HG03095 (cell line): ENCODE data around the gene ARL2.
"Not testable (repeated sequence)": the region's sequence is repeated elsewhere in the genome, so short reads cannot be mapped to it uniquely, and the experiment has no call there.

ENCODE experiments used
- ATAC-seq: cut with Tn5 transposase; IDR thresholded peaks from one replicate; pipeline ENCODE4 v1.9.1; 2021; ENCODE audit warnings: moderate library complexity; ENCODE audit not compliant: unreplicated experiment

ARL2 gene

GRCh38 chr11:65003968-65004367 lies 10.0 kb upstream of the ARL2 start:
- not testable (repeated sequence) for ATAC-seq

- ATAC-seq = no peak
Observed at GRCh38 chr11:65008016-65008415, 5.9 kb upstream of the ARL2 start.

DNA sequence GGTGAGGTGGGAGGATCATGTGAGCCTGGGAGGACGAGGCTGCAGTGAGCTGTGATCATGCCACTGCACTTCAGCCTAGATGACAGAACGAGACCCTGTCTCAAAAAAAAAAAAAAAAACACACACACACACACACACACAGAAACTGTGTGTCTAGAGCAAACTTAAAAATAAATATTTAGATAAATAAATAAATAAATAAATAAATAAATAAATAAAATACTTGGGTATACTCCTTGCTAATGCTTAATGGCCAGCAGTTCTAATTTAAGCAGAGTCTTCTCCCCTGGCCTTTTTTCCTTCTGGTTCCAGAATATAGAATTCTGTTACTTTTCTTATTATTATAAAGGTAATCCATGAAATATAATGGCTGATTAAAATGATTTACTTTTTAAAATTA lies 5.1 kb upstream of the ARL2 start:
- ATAC-seq = no peak

DNA sequence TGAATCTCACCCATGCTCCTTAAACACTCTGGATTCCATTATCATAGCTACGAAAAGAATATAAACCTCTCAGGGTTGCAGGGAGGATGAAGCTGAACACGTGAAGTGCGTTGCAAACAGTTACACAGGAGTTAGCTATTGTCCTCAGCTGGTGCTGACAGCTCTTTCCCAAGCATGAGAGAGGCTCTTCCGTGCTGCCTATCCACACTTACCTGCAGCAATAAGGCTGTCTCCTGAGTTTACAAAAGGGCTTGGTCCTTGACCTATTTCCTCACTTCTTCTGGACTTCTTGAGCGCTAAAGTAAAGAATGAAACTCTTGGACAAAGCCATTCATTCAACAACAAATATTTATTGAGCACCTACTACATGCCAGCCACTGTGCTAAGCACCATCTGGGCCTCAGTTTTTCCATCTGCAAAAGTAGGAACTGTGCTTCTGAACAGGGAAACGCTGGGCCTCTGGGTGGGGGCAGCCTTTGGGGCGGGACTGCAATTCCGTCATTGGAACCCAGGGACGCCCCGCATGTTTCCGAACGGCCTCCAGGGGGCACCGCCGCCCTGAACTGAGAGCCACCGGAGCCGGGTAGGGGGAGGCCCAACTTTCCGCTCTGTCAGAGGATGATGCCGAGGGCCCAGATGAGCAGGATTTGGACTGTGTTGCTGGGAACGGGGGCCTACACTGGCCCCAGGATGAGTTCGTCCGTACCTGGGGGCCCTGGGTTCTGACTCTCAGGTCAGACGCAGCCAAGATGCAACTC lies 651 bp upstream of the ARL2 start:
- peak; percentile 71 for ATAC-seq

- no peak for ATAC-seq
Observed at GRCh38 chr11:65014726-65015227, 817 bp downstream of the ARL2 start.

- no peak for ATAC-seq
Observed at GRCh38 chr11:65016705-65017104, 2.7 kb downstream of the ARL2 start.

DNA sequence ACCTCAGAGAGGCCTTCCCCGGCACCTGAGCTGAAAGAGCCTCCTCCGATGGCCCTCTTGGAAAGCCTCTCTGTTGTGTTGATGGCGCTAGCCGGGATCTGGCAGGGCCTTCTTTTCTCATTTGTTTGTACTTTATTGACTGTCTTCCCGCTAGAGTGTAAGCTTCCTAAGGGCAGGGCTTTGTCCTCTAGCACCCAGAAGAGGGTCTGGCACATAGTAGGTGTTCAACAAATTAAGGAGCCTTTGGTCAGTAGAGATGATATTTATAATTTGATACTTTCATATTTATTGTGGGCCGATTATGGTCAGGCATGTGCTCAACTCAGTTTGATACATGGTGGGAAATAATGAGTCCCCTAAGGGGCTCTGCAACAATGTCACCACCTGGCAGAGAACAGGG lies 4.0 kb downstream of the ARL2 start:
- no peak for ATAC-seq

DNA sequence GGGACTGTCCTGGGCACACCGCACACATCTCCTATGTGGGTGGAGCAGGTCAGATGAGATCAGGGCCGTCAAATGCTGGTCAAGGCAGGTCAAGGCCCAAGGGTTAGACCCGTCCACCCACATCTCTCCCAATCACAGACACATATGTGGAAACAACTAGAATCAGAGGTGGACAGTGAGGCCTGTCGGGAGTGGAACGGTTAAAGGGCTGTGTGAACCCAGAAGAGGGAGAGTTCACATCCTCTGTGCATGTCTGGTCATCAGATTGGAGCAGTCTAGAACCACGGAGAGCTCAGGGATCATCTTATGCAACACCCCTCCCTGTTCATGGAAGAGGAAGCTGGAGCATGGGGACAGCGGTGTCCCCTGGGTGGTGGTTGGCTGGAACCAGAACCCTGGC lies 5.9 kb downstream of the ARL2 start:
- no peak for ATAC-seq

- no peak for ATAC-seq
Observed at GRCh38 chr11:65021003-65021402, 7.0 kb downstream of the ARL2 start.

DNA sequence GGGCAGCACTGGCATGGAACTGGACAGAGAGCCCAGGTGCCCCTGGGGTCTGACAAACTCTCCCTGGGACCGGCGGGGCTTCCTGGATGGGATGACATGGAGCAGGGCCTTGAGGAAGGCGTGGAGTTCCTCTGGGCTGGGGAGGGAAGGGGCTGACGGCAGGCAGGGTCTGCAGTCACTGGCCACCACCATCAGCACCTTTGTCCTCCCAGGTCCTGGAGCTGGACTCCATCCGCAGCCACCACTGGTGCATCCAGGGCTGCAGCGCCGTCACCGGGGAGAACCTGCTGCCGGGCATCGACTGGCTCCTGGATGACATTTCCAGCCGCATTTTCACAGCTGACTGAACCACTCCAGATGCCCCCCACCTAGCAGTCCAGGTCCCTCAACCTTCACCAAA lies 7.5 kb downstream of the ARL2 start:
- ATAC-seq = no peak

DNA sequence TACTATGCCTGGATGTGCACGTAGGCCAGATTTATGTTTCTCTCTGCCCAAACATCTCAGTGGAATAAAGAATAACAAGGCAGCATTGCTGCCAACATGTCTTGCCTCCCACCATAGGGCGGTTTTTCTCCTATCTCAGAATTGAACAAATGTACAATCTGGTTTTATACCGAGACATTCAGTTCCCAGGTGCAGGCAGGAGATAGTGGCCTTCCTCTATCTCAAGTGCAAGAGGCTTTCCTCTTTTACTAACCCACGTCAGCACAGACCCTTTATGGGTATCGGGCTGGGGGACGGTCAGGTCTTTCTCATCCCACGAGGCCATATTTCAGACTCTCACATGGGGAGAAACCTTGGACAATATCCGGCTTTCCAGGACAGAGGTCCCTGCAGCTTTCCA lies 9.5 kb downstream of the ARL2 start:
- ATAC-seq = not testable (repeated sequence)

DNA sequence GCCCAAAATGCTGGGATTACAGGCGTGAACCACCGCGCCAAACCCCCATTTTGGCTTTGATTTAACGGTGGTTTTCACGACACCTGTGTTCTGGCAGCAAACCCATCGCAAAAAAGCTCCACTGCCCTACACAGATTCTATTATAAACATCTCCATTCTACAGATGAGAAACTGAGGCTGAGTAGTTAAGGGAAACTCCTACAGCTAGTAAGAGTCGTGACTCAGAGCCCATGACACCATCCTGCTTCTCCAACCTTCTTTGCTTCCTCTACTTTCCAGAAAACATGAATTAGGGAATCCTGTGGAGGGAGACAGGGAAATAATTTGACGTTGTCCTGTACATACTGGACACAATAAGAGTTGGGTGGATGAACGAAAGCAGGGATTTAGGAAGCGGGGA lies 12.8 kb downstream of the ARL2 start:
- no peak for ATAC-seq

- peak; percentile 77 for ATAC-seq
Observed at GRCh38 chr11:65027213-65028067, 13.5 kb downstream of the ARL2 start, which contains the start of gene SNX15. Gene SNX15, plus strand, starts transcription at chr11:65027439. Its CDS starts 99 bp downstream, at chr11:65027538.

DNA sequence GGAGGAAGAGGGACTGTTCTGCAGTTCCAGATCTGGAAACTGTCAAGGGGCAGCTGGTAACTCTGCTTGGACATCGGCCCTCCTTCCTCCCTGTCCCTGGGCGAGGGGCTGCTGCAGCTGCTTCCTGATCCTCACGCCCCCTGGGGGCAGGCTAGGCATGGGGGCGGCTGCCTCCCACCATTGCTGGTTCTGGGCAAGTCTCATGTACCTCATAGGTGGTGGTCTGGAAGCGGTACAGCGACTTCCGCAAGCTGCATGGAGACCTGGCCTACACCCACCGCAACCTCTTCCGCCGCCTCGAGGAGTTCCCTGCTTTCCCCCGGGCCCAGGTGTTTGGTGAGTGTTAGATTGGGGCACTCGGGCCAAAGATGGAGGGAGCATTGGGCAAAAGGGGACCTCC lies 18.3 kb downstream of the ARL2 start:
- no peak for ATAC-seq

GRCh38 chr11:65034423-65034822 lies 20.5 kb downstream of the ARL2 start:
- no peak for ATAC-seq

DNA sequence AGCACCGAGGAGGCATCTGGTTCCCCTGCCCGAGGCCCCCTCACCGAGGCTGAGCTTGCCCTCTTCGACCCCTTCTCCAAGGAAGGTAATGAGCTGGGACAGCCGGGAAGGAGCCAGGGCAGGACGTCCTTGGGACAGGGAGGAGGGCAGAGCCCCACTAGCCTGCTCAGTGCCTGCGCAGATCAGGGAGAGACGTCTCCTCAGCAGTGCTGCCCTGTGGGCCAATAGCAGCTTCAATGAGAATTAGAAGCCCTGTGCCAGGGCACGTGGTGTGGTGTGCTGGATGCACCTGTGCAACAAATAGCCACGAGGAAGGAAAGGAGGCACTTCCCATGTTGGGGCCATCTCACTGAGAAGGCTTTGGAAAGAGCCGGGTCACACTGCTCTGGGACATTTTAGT lies 21.6 kb downstream of the ARL2 start:
- ATAC-seq = no peak

DNA sequence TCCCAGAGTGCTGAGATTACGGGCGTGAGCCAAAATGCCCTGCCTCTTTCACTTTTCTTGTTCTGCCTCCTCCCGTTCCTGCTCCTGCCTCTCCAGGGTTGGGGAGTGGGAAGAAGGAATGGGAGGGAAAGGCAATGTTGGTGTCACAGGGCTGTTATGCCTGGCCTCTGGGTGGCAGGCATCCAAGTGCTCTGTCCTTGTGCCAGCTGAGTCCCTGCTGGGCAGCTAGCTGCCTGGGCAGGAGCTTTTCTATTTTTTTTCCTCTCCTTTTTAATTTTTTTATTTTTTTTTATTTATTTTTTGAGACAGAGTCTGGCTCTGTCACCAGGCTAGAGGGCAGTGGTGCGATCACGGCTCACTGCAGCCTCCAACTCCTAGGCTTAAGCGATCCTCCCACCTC lies 23.0 kb downstream of the ARL2 start:
- no peak for ATAC-seq

DNA sequence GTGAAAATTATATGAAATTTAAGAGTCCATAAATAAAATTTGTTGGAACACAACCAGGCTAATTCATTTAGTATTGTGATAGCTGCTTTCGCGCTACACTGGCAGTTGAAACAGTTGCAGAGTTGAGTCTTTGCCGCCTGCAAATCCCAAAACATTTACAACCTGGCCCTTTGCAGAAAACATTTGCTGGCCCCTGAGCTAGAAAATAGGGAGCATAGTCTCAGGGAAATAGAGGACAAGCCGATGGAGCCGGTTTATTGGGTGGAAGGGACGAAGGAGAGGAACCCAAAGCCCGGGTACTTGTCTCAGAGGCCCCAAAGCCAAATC lies 26.5 kb downstream of the ARL2 start:
- ATAC-seq = no peak

DNA sequence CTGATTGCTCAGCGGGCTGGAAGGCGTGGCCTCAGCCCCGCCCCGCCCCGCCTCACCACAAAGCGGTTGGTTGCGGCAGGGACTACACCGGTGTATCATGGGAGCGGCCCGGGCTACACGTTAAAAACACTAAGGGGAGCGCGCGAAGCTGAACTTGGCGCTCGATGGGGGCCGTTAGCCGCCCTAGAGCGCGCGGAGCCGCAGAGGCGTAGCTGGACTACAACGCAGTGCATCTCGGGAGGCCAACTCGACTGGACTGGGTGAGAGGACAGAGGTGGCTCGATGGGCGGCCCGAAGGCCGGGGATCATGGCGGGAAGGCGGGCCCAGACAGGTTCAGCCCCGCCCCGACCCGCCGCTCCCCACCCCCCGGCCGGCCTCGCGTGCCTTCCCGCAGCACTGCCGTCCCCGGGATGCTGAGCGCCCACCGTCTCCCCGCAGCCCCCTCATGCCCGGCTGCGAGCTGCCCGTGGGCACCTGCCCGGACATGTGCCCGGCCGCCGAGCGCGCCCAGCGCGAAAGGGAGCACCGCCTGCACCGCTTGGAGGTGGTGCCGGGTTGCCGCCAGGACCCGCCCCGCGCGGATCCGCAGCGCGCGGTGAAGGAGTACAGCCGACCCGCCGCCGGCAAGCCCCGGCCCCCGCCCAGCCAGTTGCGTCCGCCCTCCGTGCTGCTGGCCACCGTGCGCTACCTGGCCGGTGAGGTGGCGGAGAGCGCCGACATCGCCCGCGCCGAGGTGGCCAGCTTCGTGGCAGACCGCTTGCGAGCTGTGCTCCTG lies 27.1 kb downstream of the ARL2 start, which contains the start of gene SAC3D1:
SAC3D1 (plus strand) TSS at position 364 of the 776 bp plus-strand sequence; CDS start at position 447, 83 bp downstream.
- peak; percentile 76 for ATAC-seq

- no peak for ATAC-seq
Observed at GRCh38 chr11:65042891-65043290, 28.9 kb downstream of the ARL2 start.

GRCh38 chr11:65043881-65044501 lies 30.0 kb downstream of the ARL2 start:
- ATAC-seq = no peak
